Neural cell (in vitro differentiated cells): Measurements from ENCODE around the gene EYS. TPM values are rescaled to one million over a fixed set of nuclear protein-coding genes. Genes with fewer than 3 reads are reported as not detected.

Experiments used
- H2AFZ ChIP-seq: fragments of 200-600, 300-800 bp; sonication (generic), shearing (Covaris generic); 2 replicates; pipeline ENCODE4 v1.6.0; 2014; ENCODE audit warnings: low read depth, mild to moderate bottlenecking, antibody characterized with exemption, low read length, moderate library complexity
- H3F3A ChIP-seq: fragments of 200-600 bp; shearing (Covaris generic); 2 replicates; pipeline ENCODE4 v1.6.1; 2016; ENCODE audit warnings: mild to moderate bottlenecking, moderate library complexity, mixed read lengths, antibody characterized with exemption, low read length; ENCODE audit not compliant: insufficient read depth, poor library complexity, severe bottlenecking
- H3K27ac ChIP-seq: fragments of 200-600, 300-800 bp; sonication (generic), shearing (Covaris generic); 2 replicates; pipeline ENCODE4 v1.5.1; 2014; ENCODE audit warnings: mild to moderate bottlenecking, low read length, moderate library complexity
- H3K27me3 ChIP-seq: fragments of 300-800, 200-600 bp; sonication (generic), shearing (Covaris generic); 2 replicates; pipeline ENCODE4 v1.6.0; 2014; ENCODE audit warnings: mild to moderate bottlenecking, low read depth, low read length, moderate library complexity; ENCODE audit not compliant: insufficient read depth
- H3K36me3 ChIP-seq: fragments of 300-800, 200-600 bp; sonication (generic), shearing (Covaris generic); 2 replicates; pipeline ENCODE4 v1.5.1; 2014; ENCODE audit warnings: mild to moderate bottlenecking, antibody characterized with exemption, low read length, moderate library complexity; ENCODE audit not compliant: insufficient read depth
- H3K4me2 ChIP-seq: fragments of 300-800, 200-600 bp; sonication (generic), shearing (Covaris generic); 2 replicates; pipeline ENCODE4 v1.6.0; 2014; ENCODE audit warnings: mild to moderate bottlenecking, low read length
- H3K4me3 ChIP-seq: fragments of 300-800, 200-600 bp; sonication (generic), shearing (Covaris generic); 2 replicates; pipeline ENCODE4 v1.5.1; 2014; ENCODE audit warnings: mild to moderate bottlenecking, low read length, moderate library complexity
- H3K79me2 ChIP-seq: fragments of 200-600 bp; shearing (Covaris generic); replicated peaks from 2 replicates; pipeline ENCODE4 v1.6.0; 2014; ENCODE audit warnings: mild to moderate bottlenecking, low read length, moderate library complexity; ENCODE audit not compliant: insufficient read depth
- H3K9ac ChIP-seq: fragments of 300-800, 200-600 bp; sonication (generic), shearing (Covaris generic); 2 replicates; pipeline ENCODE4 v1.6.1; 2016; ENCODE audit warnings: mild to moderate bottlenecking, low read length, mixed read lengths
- H3K9me2 ChIP-seq: fragments of 200-600 bp; shearing (Covaris generic); 2 replicates; pipeline ENCODE4 v1.6.1; 2016; ENCODE audit warnings: mild to moderate bottlenecking, low read length, mixed read lengths; ENCODE audit not compliant: insufficient read depth
- H3K9me3 ChIP-seq: fragments of 200-600, 300-800 bp; sonication (generic), shearing (Covaris generic); 2 replicates; pipeline ENCODE4 v1.6.1; 2016; ENCODE audit warnings: mild to moderate bottlenecking, mixed run types, low read length, moderate library complexity, mixed read lengths
- H4K20me1 ChIP-seq: fragments of 200-600 bp; shearing (Covaris generic); 2 replicates; pipeline ENCODE4 v1.6.1; 2016; ENCODE audit warnings: mild to moderate bottlenecking, mixed run types; ENCODE audit not compliant: insufficient read depth
- EP300 ChIP-seq: fragments of 450-650 bp; conservative IDR thresholded peaks from 2 replicates; pipeline ENCODE4 v1.6.1; 2014; ENCODE audit warnings: antibody characterized with exemption, mild to moderate bottlenecking, moderate library complexity; ENCODE audit not compliant: poor library complexity, severe bottlenecking
- EZH2 ChIP-seq: fragments of 200-600, 300-800 bp; shearing (Covaris generic), sonication (generic); IDR thresholded peaks from 2 replicates; pipeline ENCODE4 v1.6.1; 2014; ENCODE audit warnings: antibody characterized with exemption, low read length, borderline replicate concordance, mild to moderate bottlenecking; ENCODE audit not compliant: insufficient read depth, poor library complexity, severe bottlenecking
- MXI1 ChIP-seq: fragments of 450-650 bp; conservative IDR thresholded peaks from 2 replicates; pipeline ENCODE4 v1.6.1; 2014; ENCODE audit warnings: antibody characterized with exemption, mild to moderate bottlenecking; ENCODE audit not compliant: poor library complexity, severe bottlenecking
- POLR2AphosphoS5 ChIP-seq: IDR thresholded peaks from 2 replicates; pipeline ENCODE4 v1.6.1; 2012
- RAD21 ChIP-seq: fragments of 450-650 bp; conservative IDR thresholded peaks from 2 replicates; pipeline ENCODE4 v1.6.1; 2014; ENCODE audit warnings: antibody characterized with exemption, mild to moderate bottlenecking, moderate library complexity
- SMC3 ChIP-seq: fragments of 450-650 bp; conservative IDR thresholded peaks from 2 replicates; pipeline ENCODE4 v1.6.1; 2014; ENCODE audit warnings: antibody characterized with exemption, mild to moderate bottlenecking, moderate library complexity; ENCODE audit not compliant: poor library complexity
- TAF1 ChIP-seq: IDR thresholded peaks from 2 replicates; pipeline ENCODE4 v1.6.1; 2012; ENCODE audit warnings: low read depth
- polyA plus RNA-seq: library from polyadenylated mRNA; depleted of rRNA; stranded (reverse); fragments of >200 nt; gene quantifications from 2 replicates; pipeline ENCODE4 v1.2.3, GENCODE V29; 2014
- TF ChIP-seq, protein P1 (sequence below): IDR thresholded peaks from 2 replicates; pipeline ENCODE4 v1.6.1; 2012; ENCODE audit warnings: borderline replicate concordance
- TF ChIP-seq, protein P2 (sequence below): fragments of 450-650 bp; IDR thresholded peaks from 2 replicates; pipeline ENCODE4 v1.5.1; 2014; ENCODE audit warnings: antibody characterized with exemption, mild to moderate bottlenecking, moderate library complexity; ENCODE audit not compliant: poor library complexity, severe bottlenecking

The EYS gene
- polyA plus RNA-seq, 1 donor from 2014 or later: 0.38 TPM

DNA sequence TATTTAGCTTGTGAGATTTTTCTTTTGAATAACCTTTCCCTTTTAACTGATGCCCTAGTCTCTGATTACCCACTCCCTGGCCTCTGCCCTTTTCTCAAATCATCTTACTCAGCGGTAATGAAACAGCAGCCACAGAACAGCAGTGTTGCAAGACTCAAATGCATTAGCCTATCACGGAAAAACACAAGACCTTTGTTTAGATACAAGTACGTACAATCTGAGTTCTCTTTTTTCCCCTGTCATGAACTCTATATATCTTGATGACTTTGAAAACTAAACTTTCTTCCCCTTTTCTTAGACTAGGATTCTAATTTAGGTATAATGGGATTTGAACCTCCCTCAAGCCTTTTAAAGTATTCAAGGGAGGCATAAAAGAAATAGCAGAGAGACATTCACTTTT lies 1034.9 kb downstream of the EYS start:
- no peaks in the 10 kb centered on the region for H3K9me3 ChIP-seq
- H4K20me1 ChIP-seq: no peaks in the 10 kb centered on the region
- no peak overlapping the region for H3K4me2 ChIP-seq
- no peaks in the 10 kb centered on the region for H3K27me3 ChIP-seq
- H3K27ac ChIP-seq: no peak overlapping the region
- no peaks in the 10 kb centered on the region for H3K36me3 ChIP-seq
- TF ChIP-seq SMC3: no peak
- no peak for TF ChIP-seq EZH2
- no peak for TF ChIP-seq EP300
- TF ChIP-seq MXI1: no peak
- TF ChIP-seq, protein P1, sequence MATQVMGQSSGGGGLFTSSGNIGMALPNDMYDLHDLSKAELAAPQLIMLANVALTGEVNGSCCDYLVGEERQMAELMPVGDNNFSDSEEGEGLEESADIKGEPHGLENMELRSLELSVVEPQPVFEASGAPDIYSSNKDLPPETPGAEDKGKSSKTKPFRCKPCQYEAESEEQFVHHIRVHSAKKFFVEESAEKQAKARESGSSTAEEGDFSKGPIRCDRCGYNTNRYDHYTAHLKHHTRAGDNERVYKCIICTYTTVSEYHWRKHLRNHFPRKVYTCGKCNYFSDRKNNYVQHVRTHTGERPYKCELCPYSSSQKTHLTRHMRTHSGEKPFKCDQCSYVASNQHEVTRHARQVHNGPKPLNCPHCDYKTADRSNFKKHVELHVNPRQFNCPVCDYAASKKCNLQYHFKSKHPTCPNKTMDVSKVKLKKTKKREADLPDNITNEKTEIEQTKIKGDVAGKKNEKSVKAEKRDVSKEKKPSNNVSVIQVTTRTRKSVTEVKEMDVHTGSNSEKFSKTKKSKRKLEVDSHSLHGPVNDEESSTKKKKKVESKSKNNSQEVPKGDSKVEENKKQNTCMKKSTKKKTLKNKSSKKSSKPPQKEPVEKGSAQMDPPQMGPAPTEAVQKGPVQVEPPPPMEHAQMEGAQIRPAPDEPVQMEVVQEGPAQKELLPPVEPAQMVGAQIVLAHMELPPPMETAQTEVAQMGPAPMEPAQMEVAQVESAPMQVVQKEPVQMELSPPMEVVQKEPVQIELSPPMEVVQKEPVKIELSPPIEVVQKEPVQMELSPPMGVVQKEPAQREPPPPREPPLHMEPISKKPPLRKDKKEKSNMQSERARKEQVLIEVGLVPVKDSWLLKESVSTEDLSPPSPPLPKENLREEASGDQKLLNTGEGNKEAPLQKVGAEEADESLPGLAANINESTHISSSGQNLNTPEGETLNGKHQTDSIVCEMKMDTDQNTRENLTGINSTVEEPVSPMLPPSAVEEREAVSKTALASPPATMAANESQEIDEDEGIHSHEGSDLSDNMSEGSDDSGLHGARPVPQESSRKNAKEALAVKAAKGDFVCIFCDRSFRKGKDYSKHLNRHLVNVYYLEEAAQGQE: no peak
- no peak for TF ChIP-seq RAD21
- TF ChIP-seq, protein P2, sequence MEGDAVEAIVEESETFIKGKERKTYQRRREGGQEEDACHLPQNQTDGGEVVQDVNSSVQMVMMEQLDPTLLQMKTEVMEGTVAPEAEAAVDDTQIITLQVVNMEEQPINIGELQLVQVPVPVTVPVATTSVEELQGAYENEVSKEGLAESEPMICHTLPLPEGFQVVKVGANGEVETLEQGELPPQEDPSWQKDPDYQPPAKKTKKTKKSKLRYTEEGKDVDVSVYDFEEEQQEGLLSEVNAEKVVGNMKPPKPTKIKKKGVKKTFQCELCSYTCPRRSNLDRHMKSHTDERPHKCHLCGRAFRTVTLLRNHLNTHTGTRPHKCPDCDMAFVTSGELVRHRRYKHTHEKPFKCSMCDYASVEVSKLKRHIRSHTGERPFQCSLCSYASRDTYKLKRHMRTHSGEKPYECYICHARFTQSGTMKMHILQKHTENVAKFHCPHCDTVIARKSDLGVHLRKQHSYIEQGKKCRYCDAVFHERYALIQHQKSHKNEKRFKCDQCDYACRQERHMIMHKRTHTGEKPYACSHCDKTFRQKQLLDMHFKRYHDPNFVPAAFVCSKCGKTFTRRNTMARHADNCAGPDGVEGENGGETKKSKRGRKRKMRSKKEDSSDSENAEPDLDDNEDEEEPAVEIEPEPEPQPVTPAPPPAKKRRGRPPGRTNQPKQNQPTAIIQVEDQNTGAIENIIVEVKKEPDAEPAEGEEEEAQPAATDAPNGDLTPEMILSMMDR: no peak
- TF ChIP-seq POLR2AphosphoS5: no peak
- H3F3A ChIP-seq: no peaks in the 10 kb centered on the region
- H3K9ac ChIP-seq: no peak overlapping the region
- H3K79me2 ChIP-seq: no peaks in the 10 kb centered on the region
- H3K4me3 ChIP-seq: no peak overlapping the region
- H3K9me2 ChIP-seq: no peaks in the 10 kb centered on the region
- no peak overlapping the region for H2AFZ ChIP-seq

DNA sequence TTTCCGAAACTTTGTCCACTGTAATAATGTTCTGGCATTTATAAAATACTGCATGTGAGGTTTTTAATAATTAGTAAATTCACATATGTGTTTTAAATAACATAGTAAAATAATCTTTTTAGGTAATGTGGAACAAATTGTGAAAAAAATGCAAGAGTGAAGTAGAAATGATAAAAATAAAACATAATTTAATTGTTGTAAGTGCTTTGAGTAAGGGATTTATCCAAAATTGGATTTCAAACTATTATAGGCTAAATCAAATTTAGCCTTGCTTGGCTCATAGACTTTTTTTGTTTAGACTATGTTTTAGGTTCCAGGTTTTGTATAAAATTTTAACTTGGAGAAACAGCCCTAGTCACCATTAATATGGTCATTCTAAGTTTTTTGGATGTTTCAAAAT lies 1041.9 kb downstream of the EYS start:
- Histone ChIP-seq H3K27me3 (no peaks in the 10 kb centered on the region), H3K9ac (no peak overlapping the region), H3K9me3 (no peaks in the 10 kb centered on the region), H3K4me3 (no peak overlapping the region), H2AFZ (no peak overlapping the region), H3K36me3 (no peaks in the 10 kb centered on the region), H3K9me2 (no peaks in the 10 kb centered on the region), H4K20me1 (no peaks in the 10 kb centered on the region), H3K27ac (no peak overlapping the region), H3F3A (no peaks in the 10 kb centered on the region), H3K4me2 (no peak overlapping the region), H3K79me2 (no peaks in the 10 kb centered on the region)
- TF ChIP-seq, protein P1: no peak
- TF ChIP-seq, protein P2: no peak
- no peak for TF ChIP-seq TAF1
- no peak for TF ChIP-seq EZH2
- TF ChIP-seq RAD21: no peak
- TF ChIP-seq EP300: no peak
- TF ChIP-seq POLR2AphosphoS5: no peak
- TF ChIP-seq SMC3: no peak
- TF ChIP-seq MXI1: no peak
